T-helper 17 cell (primary cell): Measurements from ENCODE around the gene PEX13. TPM values are rescaled to one million over a fixed set of nuclear protein-coding genes. Genes with fewer than 3 reads are reported as not detected.

ENCODE experiments used
- total RNA-seq, 4 donors: library from RNA in 2 of 4; stranded (reverse) in 2 of 4; gene quantifications; one replicate each; pipeline ENCODE4 v1.2.3 and lab custom pipeline; 2022 to 2026

The PEX13 gene
- total RNA-seq, 2 donors from 2014 or later: 10.8 to 15.1 TPM

Other genes starting within 250 kb of the PEX13 start
- gene REL, start 136.1 kb upstream of the PEX13 start, total RNA-seq: 10 to 100 TPM; 90.9 to 96.2 TPM
- gene PUS10, start 535 bp downstream of the PEX13 start, total RNA-seq: 1 to 10 TPM; 3.2 to 4.2 TPM
- gene SANBR, start 48.2 kb downstream of the PEX13 start, total RNA-seq: 1 to 10 TPM; 3.4 to 4.3 TPM
- 1 to 10 TPM; 3.9 to 4.9 TPM for gene C2orf74, start 144.5 kb downstream of the PEX13 start, total RNA-seq